GM21515 (cell line): ENCODE measurements around the gene PNPLA8.
"Not testable (repeated sequence)": the region's sequence is repeated elsewhere in the genome, so short reads cannot be mapped to it uniquely, and the experiment has no call there.

ENCODE experiments used
- ATAC-seq: cut with Tn5 transposase; IDR thresholded peaks from one replicate; pipeline ENCODE4 v1.9.1; 2021; ENCODE audit not compliant: unreplicated experiment

Gene PNPLA8

DNA sequence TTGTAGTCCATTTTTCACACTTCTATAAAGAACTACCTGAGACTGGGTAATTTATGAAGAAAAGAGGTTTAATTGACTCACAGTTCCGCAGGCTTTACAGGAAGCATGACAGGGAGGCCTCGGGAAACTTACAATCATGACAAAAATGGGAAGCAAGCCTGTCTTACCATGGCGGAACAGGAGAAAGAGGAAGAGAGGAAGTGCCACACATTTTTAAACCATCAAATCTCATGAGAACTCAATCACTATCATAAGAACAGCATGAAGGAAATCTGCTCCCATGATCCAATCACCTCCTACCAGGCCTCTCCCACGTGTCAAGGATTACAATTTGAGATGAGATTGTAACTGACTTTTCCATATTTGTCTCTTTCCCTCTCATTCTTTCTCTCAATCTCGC is 9.3 kb upstream of the PNPLA8 start:
- ATAC-seq, result no peak

DNA sequence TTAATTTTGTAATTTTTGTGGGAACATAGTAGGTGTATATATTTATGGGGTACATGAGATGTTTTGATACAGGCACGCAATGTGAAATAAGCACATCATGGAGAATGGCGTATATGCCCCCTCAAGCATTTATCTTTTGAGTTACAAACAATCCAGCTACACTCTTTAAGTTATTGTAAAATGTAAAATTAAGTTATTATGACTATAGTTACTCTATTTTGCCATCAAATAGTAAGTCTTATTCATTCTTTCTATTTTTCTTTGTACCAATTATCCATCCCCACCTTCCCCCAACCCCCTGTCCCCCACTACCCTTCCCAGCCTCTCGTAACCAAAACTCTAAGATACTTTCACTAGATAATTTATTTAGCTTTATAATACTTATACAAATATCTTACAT is 7.8 kb upstream of the PNPLA8 start:
- no peak for ATAC-seq

DNA sequence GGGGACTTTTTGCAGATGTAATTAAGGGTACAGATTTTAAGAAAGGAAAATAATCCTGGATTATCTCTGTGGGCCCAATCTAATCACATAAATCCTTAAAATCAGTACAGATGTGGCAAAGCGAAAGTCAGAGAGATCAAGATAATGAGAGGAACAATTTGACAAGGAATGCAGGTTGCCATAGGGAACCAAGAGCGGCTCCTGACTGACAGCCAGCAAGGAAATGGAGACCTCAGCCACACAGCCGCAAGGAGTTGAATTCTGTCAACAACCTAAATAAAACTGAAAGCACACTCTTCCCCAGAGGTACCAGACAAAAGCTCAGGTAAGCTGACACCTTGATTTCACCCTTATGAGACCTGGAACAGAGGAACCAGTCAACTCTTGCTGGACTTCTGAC is 3.4 kb upstream of the PNPLA8 start:
- no peak for ATAC-seq

DNA sequence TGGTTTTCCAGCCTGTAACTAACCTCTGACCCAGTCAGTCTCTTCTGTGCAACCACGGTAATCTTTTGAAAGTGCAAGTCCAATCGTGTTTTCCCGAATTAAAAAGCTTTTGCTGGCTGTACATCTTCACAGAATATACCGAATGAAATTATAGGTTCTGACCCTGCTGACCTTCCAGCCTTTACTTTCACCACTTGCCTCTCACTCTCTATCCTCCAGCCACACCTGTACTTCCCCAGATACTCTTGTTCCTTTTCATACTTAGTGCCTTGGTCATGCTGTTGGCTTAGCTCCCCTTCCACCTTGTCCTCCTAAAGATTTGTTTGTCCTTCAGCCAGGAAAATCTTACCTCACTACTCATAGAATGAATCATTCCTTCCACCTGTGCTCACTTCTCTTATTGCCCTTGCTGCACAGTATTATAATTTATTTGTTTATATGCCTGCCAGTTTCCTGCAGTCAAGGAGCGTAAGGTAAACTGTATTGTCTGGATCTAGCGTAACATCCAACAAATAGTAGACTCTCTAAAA is 2.3 kb upstream of the PNPLA8 start:
- ATAC-seq, result no peak

DNA sequence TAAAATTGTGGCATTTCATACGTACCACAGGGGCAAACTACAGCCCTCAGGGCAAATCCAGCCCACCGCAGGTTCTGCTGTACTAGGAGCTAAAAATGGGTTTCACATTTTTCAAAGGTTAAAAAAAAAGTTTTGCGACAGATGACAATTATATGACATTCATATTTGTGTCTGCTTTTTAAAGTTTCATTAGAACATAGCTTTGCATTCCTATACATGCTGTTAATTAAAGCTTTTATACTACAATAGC is 758 bp upstream of the PNPLA8 start:
- ATAC-seq, result no peak

DNA sequence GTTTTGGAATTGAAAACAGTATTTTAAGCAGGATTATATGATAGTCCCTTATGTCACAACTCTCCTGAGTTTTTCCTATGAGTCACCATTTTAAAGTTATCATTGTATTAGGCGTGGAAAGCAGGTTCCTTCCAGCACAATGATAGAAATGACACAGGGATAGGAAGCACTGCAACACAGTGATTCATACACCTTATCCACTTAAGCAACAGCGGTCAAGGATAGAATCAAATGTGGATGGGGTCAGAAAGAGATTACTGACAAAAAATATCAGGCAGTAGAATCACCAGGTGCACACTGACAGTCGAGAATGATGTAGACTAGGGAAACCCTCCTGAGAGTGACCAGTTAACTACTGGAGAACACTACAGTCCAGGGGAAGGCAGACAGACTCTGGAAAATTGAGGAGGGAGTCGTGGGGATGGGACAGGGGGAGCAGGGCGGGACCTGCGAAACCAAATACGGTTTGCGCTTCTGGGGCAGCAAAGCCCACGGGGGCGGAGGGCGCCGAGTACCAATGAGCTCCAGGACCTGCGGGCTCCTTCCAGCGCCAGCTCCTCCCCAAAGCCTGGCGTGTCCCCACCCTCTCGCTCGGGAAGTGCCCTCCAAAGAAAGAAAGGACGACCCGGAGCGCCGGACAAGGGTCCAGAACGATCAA is 479 bp downstream of the PNPLA8 start:
- ATAC-seq, result peak; percentile 51

DNA sequence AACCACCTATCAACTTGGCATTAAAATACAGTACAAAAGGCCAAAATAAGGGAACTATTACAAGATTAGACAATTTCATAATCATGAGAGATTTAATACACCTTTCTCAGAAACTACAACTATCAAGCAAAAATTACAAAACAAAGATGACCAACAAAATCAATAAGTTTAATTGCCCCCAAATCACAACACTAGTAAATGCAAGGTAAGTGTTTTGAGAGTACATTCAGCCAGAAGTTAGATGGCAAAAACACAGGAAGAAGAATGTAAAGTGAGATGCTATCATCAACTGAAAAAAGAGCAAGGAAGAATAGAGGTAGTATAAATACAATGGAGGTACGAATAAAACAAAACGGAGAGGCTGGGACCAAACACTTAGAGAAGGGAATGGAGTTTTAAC is 3.2 kb downstream of the PNPLA8 start:
- no peak for ATAC-seq

DNA sequence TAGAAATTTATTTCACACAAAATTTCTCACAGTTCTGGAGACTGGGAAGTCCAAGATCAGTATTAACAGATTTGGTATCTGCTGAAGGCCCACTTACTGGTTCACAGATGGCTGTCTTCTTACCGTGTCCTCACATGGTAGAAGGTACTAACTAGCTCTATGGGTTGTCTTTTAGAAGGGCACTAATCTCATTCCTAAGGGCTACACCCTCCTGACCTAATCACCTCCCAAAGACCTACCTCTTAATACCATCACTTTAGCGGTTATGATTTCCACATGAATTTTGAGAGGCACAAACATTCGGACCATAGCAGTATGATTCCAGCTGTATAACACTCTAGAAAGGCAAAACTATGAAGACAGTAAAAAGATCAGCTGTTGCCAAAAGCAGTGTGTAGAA is 8.0 kb downstream of the PNPLA8 start:
- ATAC-seq, result no peak

DNA sequence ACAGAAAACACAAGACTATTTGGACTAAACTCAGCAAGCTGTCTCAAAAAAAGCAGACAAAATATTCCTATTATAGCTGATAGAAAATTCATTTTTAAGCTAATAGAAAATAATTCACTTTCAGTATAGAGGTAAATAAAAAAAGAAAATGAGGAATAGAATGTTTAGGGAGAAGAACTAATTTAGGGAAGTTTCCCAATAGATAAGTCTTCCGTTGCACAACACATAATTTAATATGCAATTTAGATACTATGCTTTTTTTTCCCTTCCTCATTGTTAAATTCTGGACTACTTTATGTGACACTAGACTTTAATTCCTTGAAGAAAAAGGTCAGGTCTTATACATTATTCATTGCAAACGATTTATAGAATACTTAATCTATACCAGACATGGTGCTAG is 10.3 kb downstream of the PNPLA8 start:
- no peak for ATAC-seq

DNA sequence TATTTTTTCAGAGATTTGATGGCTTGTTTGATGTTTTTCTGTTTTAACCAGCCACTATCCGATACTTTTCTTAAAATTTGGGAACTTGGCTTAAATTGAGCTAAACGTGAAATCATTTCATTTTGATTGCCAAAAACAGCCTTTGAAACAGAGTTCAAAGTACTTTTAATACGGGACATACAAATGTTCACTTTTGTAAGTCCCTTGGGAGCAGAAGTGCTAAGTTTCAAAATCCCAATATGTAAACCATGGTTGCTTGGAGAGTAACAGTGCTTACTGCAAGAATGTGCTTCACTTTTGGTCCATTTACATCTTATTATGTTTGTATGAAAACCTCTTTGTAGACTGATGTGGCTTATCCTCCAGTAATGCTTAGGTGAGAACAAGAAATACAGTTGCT is 10.9 kb downstream of the PNPLA8 start:
- no peak for ATAC-seq

DNA sequence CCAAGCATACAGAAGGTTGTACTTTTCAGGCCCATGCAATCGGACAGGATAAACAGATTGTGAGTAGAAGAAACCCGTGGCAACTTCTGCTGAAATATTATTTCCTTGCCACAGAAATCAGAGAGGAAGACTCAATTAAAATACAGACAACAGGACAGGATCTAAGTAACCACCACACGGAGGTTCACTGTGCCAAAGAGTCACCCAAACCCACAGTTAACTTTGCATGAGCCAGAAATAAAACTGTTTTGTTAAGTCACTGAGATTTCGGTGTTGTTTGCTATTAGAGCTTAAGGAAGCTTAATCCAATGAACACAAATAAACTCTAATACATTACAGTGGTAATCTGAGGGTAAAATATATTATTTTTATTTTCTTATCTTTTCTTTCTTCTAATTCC is 14.0 kb downstream of the PNPLA8 start:
- ATAC-seq, result no peak

DNA sequence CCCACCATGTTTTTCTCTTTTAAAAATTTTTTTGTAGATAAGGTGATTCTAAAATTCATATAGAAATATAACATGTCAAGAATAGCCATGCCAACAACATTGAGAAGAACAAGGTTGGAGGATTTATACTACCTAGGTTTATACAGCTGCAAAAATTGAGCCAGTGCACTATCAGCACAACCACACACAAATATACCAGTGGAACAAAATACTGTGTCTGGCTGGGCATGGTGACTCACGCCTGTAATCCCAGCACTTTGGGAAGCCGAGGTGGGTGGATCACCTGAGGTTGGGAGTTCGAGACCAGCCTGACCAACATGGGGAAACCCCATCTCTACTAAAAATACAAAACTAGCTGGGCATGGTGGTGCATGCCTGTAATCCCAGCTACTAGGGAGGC is 21.4 kb downstream of the PNPLA8 start:
- ATAC-seq, result not testable (repeated sequence)

DNA sequence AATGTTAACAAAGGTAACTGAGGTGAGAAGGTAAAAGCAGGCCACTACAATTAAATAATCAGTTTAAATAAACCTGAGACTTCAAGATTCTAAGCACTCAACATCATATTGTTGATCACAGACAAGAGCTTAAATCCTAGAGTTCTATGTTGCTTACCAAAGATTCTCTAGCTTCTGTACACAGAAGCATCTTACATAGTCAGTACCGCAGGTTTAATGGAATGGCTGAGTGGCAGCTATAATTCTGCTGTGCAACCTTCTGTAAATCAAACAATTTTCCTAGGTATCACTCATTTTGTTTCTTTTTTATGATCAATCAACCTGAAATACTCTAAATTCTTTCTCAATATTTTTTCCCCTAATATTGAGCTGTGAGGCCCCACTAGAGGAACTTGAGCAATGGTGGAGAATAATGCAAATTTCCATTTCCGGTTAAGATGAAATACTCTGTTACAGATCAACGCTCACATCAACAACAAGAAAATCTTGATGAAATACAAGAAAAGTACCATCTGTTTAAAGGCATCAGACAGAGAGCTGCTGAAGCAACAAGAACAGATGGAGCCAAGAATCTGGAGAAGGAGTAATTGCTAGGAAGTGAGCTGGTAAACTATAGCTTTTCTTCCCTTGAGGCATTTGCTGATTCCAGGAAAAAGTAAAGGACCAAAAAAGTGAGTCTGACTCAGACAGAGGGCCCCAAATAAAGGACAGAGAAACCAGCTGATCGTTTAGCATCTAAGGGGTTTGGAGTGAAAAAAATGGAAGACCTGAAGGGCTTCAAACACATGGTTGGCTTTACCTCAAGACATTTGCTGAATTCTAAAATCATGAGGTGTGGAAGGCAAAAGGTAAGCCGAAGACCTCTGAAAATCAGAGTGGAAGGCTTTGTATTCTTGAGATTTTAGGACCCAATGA is 22.6 kb downstream of the PNPLA8 start:
- peak; percentile 96 for ATAC-seq

DNA sequence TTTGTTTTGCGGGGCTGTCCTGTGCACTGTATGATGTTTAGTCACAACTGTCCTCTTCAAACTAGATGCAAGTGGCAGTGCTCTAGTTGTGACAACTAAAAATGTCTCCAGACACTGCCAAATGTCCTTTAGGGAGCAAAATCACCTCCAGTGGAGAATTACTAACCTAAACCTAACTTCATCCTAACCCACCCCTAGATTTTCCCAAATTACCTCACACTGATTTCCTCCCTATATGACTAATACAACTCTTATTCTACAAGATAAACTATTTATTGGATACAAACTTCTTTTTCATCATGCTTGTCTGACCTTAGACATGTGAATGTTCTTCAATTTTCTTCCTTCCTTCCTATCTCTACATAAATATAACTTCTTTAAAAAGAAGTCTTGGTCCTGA is 26.4 kb downstream of the PNPLA8 start:
- no peak for ATAC-seq

DNA sequence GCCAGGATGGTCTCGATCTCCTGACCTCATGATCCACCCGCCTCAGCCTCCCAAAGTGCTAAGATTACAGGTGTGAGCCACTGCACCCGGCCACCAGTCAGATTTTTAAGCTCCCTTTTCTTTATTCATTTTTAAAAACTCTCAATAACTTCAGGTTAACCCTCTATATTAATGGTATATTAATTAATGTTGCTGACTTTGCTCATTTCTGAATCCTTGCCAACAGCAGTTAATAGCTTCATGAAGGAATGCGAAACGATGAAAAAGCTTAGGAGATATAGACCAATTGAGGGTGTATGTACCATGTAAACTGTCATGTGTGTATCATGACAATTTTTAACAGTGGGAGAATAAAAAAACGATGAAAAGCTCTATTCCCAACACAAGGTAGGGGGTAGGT is 27.5 kb downstream of the PNPLA8 start:
- ATAC-seq, result no peak

DNA sequence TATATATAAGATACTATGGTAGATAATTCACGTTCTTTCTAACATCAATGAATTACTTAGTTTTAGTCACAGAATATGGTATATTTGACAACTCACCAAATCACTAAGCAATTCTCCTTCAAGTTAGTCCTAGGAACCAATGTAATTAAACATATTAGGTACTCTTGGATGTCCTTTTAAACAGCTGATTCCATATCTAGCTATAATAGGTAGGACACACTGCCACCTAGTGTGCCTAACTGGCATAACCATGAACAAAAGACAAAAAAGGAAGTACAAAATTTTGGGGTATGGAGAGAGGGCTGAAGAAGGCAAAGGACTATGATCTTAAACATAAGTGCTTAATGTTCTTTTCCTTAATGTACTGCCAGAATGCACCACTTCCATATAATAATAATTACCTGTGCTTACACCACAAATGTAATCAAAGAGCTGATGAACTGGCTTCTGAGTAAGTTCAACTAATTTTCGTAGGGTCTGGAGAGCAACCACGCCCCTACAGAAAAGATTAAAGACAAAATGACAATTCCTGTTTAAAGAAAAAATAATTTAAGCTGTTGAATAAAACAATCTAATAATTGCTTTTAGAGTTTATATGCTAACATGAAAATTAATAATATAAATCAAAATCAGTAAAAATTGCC is 28.7 kb downstream of the PNPLA8 start:
- ATAC-seq, result peak; percentile 84

DNA sequence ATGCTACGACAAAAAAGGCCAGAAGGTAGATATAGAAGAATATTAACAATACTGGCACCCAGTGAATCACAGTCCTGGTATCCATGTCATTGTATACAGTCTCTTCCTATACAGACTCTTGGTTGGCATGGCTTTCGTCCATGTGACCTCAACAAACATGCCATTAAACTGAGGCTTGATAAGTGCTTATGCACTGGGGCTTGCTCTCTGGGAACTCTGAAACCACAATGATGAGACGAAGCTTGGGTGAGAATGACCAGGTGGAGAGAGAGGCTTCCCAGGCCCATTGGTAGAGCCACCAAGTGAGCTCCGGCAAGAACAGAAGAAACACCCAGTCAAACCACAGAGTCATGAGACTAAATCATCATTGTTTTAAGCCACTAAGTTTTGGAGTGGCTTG is 33.2 kb downstream of the PNPLA8 start:
- ATAC-seq, result no peak

DNA sequence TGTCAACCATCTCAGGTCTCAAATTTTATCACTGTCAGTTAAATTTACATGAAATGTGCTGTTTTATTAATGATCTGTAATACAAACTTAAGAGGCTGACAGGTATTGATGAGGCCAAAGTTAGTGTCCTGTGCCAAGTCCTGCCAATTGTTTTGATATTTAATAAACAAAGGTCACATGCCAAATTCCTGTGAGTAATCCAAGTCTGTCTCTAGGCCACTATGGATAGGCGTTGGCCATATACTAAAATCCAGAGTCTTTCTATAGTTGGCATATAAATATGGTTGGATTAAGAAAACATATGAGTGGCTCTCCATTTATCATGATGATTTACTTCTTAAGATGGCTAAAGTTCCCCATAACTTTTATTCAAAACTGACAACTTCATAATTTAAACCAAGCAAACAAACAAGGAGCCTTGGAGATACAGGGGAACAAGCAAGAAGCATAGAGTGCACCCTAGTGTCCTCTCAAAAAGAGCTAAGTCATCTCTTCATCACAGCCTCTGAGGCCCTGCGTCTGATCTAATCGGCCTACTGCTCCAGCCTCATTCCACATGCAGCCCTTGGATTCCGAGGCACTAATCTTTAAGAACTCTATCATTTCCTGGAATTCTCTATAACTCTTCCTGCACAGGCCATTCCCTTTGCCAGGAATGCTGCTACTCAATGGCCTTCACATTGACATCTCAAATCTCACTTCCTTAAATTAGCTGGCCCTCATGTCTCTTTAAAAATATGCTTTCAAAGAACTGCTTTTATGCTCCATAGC is 37.0 kb downstream of the PNPLA8 start:
- ATAC-seq, result no peak

DNA sequence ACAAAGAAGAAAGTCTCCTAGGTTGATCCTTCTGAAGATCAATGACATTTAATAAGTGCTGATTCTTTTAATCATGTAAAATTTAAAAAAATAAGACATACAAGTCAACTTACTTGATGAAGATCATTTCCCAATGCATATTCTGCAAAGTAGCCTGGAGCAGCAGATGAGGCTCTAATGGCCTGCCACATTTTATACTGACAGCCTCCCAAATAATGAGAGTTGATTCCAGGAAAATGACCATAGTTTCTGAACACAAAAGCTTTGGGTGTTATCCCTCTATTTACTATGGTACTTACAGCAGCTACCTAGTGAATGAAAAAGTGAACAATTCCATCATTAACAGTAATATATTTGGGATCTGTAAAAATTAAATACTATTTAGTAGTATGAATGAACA is 38.3 kb downstream of the PNPLA8 start:
- no peak for ATAC-seq

DNA sequence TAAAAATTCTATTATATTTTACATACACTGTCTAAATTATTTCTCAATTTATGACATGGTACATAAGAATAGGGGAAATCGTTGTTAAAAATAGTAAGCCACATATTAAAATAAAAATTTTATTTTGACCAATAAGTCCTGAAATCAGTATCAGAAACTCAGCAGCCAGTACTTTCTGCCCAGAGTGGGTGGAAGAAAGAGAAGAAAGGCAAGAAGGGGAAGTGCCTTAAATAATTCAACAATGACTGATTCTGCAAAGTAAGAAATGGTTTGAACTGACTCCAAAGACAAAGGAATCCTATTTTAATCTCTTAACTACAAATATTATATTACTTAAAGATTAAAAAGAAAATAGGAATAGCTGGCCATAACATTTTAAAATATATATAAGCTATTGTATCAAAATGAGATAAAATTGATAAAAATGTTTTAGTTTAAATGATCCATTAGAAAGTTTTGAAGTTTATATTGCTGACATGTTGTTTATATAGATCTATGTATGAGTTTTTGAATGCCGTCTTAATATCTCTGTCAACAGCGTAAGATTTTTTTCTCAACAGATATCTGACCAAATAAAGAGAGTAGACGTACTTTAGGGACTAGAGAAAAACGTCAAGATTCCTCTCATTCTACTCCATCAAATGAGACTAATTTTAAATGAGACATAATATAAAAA is 39.5 kb downstream of the PNPLA8 start:
- ATAC-seq, result no peak

DNA sequence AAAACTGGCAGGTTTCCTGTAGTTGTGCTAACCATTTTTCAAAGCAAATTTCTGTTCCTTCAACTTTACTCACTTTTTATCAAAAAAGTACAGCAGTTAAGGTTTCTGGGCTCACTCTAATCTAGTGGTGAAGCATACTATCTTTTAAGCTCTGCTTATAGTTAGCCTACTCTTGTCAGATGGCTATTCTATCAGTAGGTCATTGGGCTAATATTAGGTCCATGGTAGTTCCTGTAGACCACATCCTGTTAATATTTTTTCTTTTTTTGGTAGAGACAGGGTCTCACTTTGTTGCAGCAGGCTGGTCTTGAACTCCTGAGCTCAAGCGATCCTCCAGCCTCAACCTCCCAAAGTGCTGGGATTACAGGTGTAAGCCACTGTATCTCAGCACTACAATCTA is 41.8 kb downstream of the PNPLA8 start:
- ATAC-seq, result no peak
